HEK293 (cell line): ENCODE results near the gene MRPS9.

Experiments used
- GLIS2 ChIP-seq: fragments of 450-650 bp; formaldehyde crosslinking; IDR thresholded peaks from 2 replicates; pipeline ENCODE4 v1.5.1; 2016; ENCODE audit warnings: missing biosample characterization, missing genetic modification characterization
- RBAK ChIP-seq: fragments of 450-650 bp; formaldehyde crosslinking; IDR thresholded peaks from 2 replicates; pipeline ENCODE4 v1.5.1; 2016; ENCODE audit warnings: missing biosample characterization, missing genetic modification characterization
- ZBTB7A ChIP-seq: fragments of 450-650 bp; formaldehyde crosslinking; IDR thresholded peaks from 2 replicates; pipeline ENCODE4 v1.5.1; 2016; ENCODE audit warnings: low read depth, missing biosample characterization, missing genetic modification characterization
- ZNF24 ChIP-seq: fragments of 450-650 bp; formaldehyde crosslinking; IDR thresholded peaks from 2 replicates; pipeline ENCODE4 v1.5.1; 2016; ENCODE audit warnings: missing biosample characterization, missing genetic modification characterization
- ZNF248 ChIP-seq: fragments of 450-650 bp; formaldehyde crosslinking; IDR thresholded peaks from 2 replicates; pipeline ENCODE4 v1.5.1; 2017; ENCODE audit warnings: missing biosample characterization, missing genetic modification characterization
- ZNF629 ChIP-seq: fragments of 450-650 bp; formaldehyde crosslinking; IDR thresholded peaks from 2 replicates; pipeline ENCODE4 v1.5.1; 2017; ENCODE audit warnings: missing biosample characterization, missing genetic modification characterization
- TF ChIP-seq, protein P1 (sequence below): fragments of 450-650 bp; formaldehyde crosslinking; IDR thresholded peaks from 2 replicates; pipeline ENCODE4 v1.5.1; 2016; ENCODE audit warnings: missing biosample characterization, missing genetic modification characterization
- TF ChIP-seq, protein P2 (sequence below): fragments of 450-650 bp; formaldehyde crosslinking; IDR thresholded peaks from 2 replicates; pipeline ENCODE4 v1.5.1; 2017; ENCODE audit warnings: missing biosample characterization, missing genetic modification characterization

DNA sequence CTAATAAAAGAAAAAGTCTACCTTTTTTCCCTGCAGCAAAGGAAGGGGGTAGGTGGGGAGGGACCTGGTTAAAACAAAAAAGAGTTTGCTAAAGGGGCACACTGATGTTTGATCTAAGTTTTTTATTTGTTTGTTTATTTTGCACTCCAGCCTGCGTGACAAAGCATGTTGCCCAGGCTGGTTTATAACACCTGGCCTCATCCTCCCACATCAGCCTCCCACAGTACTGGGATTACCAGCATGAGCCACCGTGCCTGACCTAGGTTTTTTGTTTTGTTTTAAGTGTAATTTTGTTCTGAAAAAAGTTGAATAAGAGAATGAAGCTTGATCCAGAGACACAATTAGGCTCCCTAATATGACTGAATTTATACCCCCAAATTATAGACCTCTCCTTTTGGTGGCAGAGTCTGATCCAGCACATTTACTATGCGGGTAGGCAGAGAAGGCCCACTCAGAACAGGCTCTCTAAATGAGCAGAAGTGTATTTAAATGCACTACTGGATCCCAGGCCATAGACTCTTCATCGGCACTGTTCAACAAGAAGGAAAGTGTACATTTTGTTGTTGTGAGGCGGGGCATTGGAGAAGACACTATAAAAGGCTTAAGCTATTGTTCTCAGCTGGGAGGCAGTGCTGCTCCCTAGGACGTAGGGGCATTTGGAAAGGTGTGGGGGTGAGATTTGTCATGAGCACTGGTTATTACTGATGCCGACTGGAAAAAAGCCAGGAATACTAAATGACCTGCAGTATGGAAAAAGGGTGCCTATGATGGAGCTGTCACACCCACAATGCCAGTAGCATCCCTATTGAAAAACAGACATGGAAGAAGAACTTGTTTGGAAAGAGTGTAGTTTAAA, 32.4 kb downstream of the MRPS9 start:
- TF ChIP-seq, protein P1, sequence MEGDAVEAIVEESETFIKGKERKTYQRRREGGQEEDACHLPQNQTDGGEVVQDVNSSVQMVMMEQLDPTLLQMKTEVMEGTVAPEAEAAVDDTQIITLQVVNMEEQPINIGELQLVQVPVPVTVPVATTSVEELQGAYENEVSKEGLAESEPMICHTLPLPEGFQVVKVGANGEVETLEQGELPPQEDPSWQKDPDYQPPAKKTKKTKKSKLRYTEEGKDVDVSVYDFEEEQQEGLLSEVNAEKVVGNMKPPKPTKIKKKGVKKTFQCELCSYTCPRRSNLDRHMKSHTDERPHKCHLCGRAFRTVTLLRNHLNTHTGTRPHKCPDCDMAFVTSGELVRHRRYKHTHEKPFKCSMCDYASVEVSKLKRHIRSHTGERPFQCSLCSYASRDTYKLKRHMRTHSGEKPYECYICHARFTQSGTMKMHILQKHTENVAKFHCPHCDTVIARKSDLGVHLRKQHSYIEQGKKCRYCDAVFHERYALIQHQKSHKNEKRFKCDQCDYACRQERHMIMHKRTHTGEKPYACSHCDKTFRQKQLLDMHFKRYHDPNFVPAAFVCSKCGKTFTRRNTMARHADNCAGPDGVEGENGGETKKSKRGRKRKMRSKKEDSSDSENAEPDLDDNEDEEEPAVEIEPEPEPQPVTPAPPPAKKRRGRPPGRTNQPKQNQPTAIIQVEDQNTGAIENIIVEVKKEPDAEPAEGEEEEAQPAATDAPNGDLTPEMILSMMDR (tag by site-specific recombination), result no peak
- TF ChIP-seq ZNF629 (tag by site-specific recombination), result no peak
- TF ChIP-seq ZNF24 (tag by site-specific recombination), result no peak
- TF ChIP-seq, protein P2, sequence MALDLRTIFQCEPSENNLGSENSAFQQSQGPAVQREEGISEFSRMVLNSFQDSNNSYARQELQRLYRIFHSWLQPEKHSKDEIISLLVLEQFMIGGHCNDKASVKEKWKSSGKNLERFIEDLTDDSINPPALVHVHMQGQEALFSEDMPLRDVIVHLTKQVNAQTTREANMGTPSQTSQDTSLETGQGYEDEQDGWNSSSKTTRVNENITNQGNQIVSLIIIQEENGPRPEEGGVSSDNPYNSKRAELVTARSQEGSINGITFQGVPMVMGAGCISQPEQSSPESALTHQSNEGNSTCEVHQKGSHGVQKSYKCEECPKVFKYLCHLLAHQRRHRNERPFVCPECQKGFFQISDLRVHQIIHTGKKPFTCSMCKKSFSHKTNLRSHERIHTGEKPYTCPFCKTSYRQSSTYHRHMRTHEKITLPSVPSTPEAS (tag by site-specific recombination), result no peak
- no peak for TF ChIP-seq GLIS2
- no peak for TF ChIP-seq ZBTB7A (tag by site-specific recombination)
- TF ChIP-seq ZNF248 (tag by site-specific recombination), result no peak
- no peak for TF ChIP-seq RBAK
